Osteocyte (in vitro differentiated cells): ENCODE results near the gene DGKE. TPM values are rescaled to one million over a fixed set of nuclear protein-coding genes. Genes with fewer than 3 reads are reported as not detected.

Experiments
- DNase-seq: peaks from one replicate; pipeline ENCODE4 v3.0.0; 2021; ENCODE audit warnings: mixed read lengths; ENCODE audit not compliant: unreplicated experiment; ENCODE audit errors: extremely low spot score
- H3K27ac Mint-ChIP-seq: one replicate; pipeline ENCODE4 v1.8.0; 2021; ENCODE audit warnings: mild to moderate bottlenecking, mixed read lengths; ENCODE audit not compliant: unreplicated experiment
- H3K27me3 Mint-ChIP-seq: one replicate; pipeline ENCODE4 v1.8.0; 2021; ENCODE audit warnings: mixed read lengths; ENCODE audit not compliant: unreplicated experiment
- H3K36me3 Mint-ChIP-seq: one replicate; pipeline ENCODE4 v1.8.0; 2021; ENCODE audit warnings: mixed read lengths; ENCODE audit not compliant: unreplicated experiment
- H3K4me1 Mint-ChIP-seq: one replicate; pipeline ENCODE4 v1.8.0; 2021; ENCODE audit warnings: mixed read lengths; ENCODE audit not compliant: unreplicated experiment
- H3K4me3 Mint-ChIP-seq: one replicate; pipeline ENCODE4 v1.8.0; 2021; ENCODE audit warnings: mild to moderate bottlenecking, moderate library complexity, mixed read lengths; ENCODE audit not compliant: unreplicated experiment
- H3K9me3 Mint-ChIP-seq: one replicate; pipeline ENCODE4 v1.8.0; 2021; ENCODE audit warnings: mixed read lengths; ENCODE audit not compliant: unreplicated experiment
- CTCF ChIP-seq: fragments of 200-600 bp; sonication (generic); IDR thresholded peaks from 2 replicates; pipeline ENCODE4 v1.5.0; 2021; ENCODE audit warnings: antibody characterized with exemption, mild to moderate bottlenecking, moderate library complexity
- total RNA-seq: library from RNA; stranded (reverse); gene quantifications from 2 replicates; pipeline ENCODE4 v1.2.1, GENCODE V29; 2021

The DGKE gene
- total RNA-seq, 1 donor from 2014 or later, result 6.6 TPM

- no peak for TF ChIP-seq CTCF
- H3K27ac Mint-ChIP-seq, result no peak overlapping the region
- DNase-seq, result no peak
- H3K27me3 Mint-ChIP-seq, result no peaks in the 10 kb centered on the region
- peaks cover 26% of the 10 kb centered on the region for H3K36me3 Mint-ChIP-seq
- no peak overlapping the region for H3K4me3 Mint-ChIP-seq
- H3K4me1 Mint-ChIP-seq, result no peaks in the 10 kb centered on the region
- H3K9me3 Mint-ChIP-seq, result peaks cover 8% of the 10 kb centered on the region
These were observed 52.4 kb downstream of the DGKE start for GRCh38 chr17:56886288-56886731.

- no peak overlapping the region for H3K4me3 Mint-ChIP-seq
- TF ChIP-seq CTCF, result no peak
- no peak for DNase-seq
- H3K27ac Mint-ChIP-seq, result no peak overlapping the region
- peaks cover 30% of the 10 kb centered on the region for H3K36me3 Mint-ChIP-seq
- H3K27me3 Mint-ChIP-seq, result no peaks in the 10 kb centered on the region
- peaks cover 8% of the 10 kb centered on the region for H3K9me3 Mint-ChIP-seq
- no peaks in the 10 kb centered on the region for H3K4me1 Mint-ChIP-seq
These were observed 53.2 kb downstream of the DGKE start for GRCh38 chr17:56887105-56887504.

- no peak for TF ChIP-seq CTCF
- H3K27me3 Mint-ChIP-seq, result no peaks in the 10 kb centered on the region
- H3K27ac Mint-ChIP-seq, result no peak overlapping the region
- H3K9me3 Mint-ChIP-seq, result peaks cover 8% of the 10 kb centered on the region
- peaks cover 37% of the 10 kb centered on the region for H3K36me3 Mint-ChIP-seq
- no peak for DNase-seq
- no peak overlapping the region for H3K4me3 Mint-ChIP-seq
- no peaks in the 10 kb centered on the region for H3K4me1 Mint-ChIP-seq
These were observed 53.9 kb downstream of the DGKE start for GRCh38 chr17:56887552-56888467.

- TF ChIP-seq CTCF, result no peak
- H3K4me1 Mint-ChIP-seq, result no peaks in the 10 kb centered on the region
- H3K9me3 Mint-ChIP-seq, result peaks cover 8% of the 10 kb centered on the region
- H3K4me3 Mint-ChIP-seq, result no peak overlapping the region
- H3K27ac Mint-ChIP-seq, result no peak overlapping the region
- H3K36me3 Mint-ChIP-seq, result peaks cover 57% of the 10 kb centered on the region
- DNase-seq, result no peak
- H3K27me3 Mint-ChIP-seq, result no peaks in the 10 kb centered on the region
These were observed 56.4 kb downstream of the DGKE start for GRCh38 chr17:56890390-56890789.

- H3K4me1 Mint-ChIP-seq, result no peaks in the 10 kb centered on the region
- no peak for TF ChIP-seq CTCF
- H3K27me3 Mint-ChIP-seq, result no peaks in the 10 kb centered on the region
- H3K27ac Mint-ChIP-seq, result no peak overlapping the region
- H3K36me3 Mint-ChIP-seq, result peaks cover 57% of the 10 kb centered on the region
- no peak for DNase-seq
- peaks cover 8% of the 10 kb centered on the region for H3K9me3 Mint-ChIP-seq
- no peak overlapping the region for H3K4me3 Mint-ChIP-seq
These were observed 57.1 kb downstream of the DGKE start for GRCh38 chr17:56890906-56891674.
